Transverse colon (tissue), 4 donors: Measurements from ENCODE around the gene MATK. TPM values are rescaled to one million over a fixed set of nuclear protein-coding genes. Genes with fewer than 3 reads are reported as not detected.

Experiments
- DNase-seq: peaks from one replicate; pipeline ENCODE4 v3.0.0-alpha.2; 2019
- H3K27ac ChIP-seq, 4 donors: fragments of 200-600 bp; sonication (generic); 2 replicates each; pipeline ENCODE4 v1.5.1; 2016 to 2018; ENCODE audit warnings: inconsistent platforms in 4 of 4
- H3K27me3 ChIP-seq: fragments of 200-600 bp; sonication (generic); 2 replicates; pipeline ENCODE4 v1.5.1; 2017; ENCODE audit warnings: inconsistent platforms
- H3K36me3 ChIP-seq, 4 donors: fragments of 200-600 bp; sonication (generic); 2 replicates each; pipeline ENCODE4 v1.5.1; 2017 to 2019; ENCODE audit warnings: inconsistent platforms in 4 of 4
- H3K4me1 ChIP-seq, 4 donors: fragments of 200-600 bp; sonication (generic); 2 replicates each; pipeline ENCODE4 v1.5.1; 2017 to 2020; ENCODE audit warnings: inconsistent platforms in 4 of 4
- H3K4me3 ChIP-seq, 4 donors: fragments of 200-600 bp; sonication (generic); 1 replicate in 1 of 4; 2 replicates in 3 of 4; pipeline versions ENCODE4 v1.5.1 to v1.6.1; 2017 to 2019; ENCODE audit warnings: inconsistent platforms in 4 of 4
- H3K9me3 ChIP-seq, 2 donors: fragments of 200-600 bp; sonication (generic); 2 replicates each; pipeline ENCODE4 v1.5.1; 2017 to 2019; ENCODE audit warnings: inconsistent platforms in 2 of 2
- CTCF ChIP-seq, 5 experiments: fragments of 200-600 bp in 3 of 5; fragments of 450-650 bp in 2 of 5; sonication (generic) in 3 of 5; IDR thresholded peaks; 1 replicate in 2 of 5; 2 replicates in 3 of 5; pipeline ENCODE4 v1.5.1; 2016 to 2017; ENCODE audit warnings: antibody characterized with exemption in 5 of 5, inconsistent platforms in 3 of 5, mild to moderate bottlenecking in 2 of 5, moderate library complexity in 1 of 5
- EP300 ChIP-seq: sonication (generic); formaldehyde crosslinking; IDR thresholded peaks from one replicate; pipeline ENCODE4 v1.6.1; 2017; ENCODE audit warnings: antibody characterized with exemption, low read depth
- POLR2A ChIP-seq: fragments of 450-650 bp; IDR thresholded peaks from one replicate; pipeline ENCODE4 v1.6.1; 2016; ENCODE audit warnings: antibody characterized with exemption, mild to moderate bottlenecking, moderate library complexity
- POLR2AphosphoS5 ChIP-seq, 3 donors: sonication (generic); formaldehyde crosslinking; IDR thresholded peaks; one replicate each; pipeline ENCODE4 v1.6.1; 2016; ENCODE audit warnings: antibody characterized with exemption in 3 of 3
- WGBS, 2 donors: methylation state at CpG; one replicate each; pipeline ENCODE4 v1.1.5; 2018; ENCODE audit warnings: low coverage in 1 of 2; 5-methylcytosine and 5-hydroxymethylcytosine counted together
- in situ Hi-C, 4 donors: fragments of 200-750 bp; cut with MboI; loops; one replicate each; pipeline versions ENCODE4 v1.15.0 to v1.15.1; 2017; ENCODE audit warnings: low sequenced_read_pairs in 3 of 4, low pct_ligation_motif_present in 1 of 4, low pct_unique_long_range_greater_than_20kb in 1 of 4
- intact Hi-C: fragments of 100-400 bp; cut with DNase I; formaldehyde crosslinking; loops from one replicate; pipeline ENCODE4 v1.15.1; 2023; ENCODE audit warnings: low total_unique reads
- total RNA-seq, 4 donors: library from RNA; depleted of rRNA; stranded (reverse); fragments of >200 nt; gene quantifications; one replicate each; pipeline ENCODE4 v1.1.0, GENCODE V29; 2016

MATK gene
- total RNA-seq, 4 donors from 2014 or later = 0.60 to 6.1 (median 2.9) TPM; not detected in 1

GRCh38 chr19:3788996-3789778 is 3.0 kb upstream of the MATK start:
- H3K36me3 ChIP-seq = no peaks in the 10 kb centered on the region
- no peaks in the 10 kb centered on the region for H3K9me3 ChIP-seq
- TF ChIP-seq POLR2AphosphoS5 (IDR thresholded peaks at IDR 0.05) (no peak), CTCF (IDR thresholded peaks at IDR 0.05) (no peak), EP300 (no peak)
- WGBS, 2 donors = 44% methylated on average over 11 to 16 of the region's 16 CpGs
- in situ Hi-C loops (no loop called here), intact Hi-C loops (no loop called here)
- peaks cover 35% of the 10 kb centered on the region for H3K27me3 ChIP-seq
- no peak for DNase-seq
- peaks cover 0 to 8% (median 0%) of the 10 kb centered on the region in 4 donors for H3K4me1 ChIP-seq
- H3K27ac ChIP-seq = no peak overlapping the region
- H3K4me3 ChIP-seq = no peak overlapping the region

DNA sequence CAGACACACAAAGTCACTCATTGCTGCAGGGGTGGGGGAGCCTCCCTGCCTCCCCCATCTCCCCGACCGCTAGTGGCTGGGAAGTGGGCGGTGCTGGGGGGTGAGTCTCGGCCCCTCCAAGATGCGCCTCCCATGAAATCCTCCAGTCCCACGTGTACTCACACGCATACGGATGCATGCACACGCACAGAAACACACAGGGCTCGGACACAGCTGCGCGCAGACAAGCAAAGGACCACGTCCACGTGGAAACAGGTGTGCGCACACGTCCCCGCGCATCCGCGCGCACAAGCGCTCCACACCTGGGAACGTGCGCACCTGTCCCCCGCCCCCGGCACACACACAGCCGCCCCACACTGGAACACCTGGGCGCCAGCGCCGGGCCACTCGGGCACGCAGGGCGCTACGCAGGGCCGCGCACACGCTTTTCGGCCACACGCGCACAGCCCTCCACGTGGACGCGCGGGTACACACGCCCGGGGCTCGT is 687 bp downstream of the MATK start:
- WGBS, 2 donors = 2% methylated on average over 29 of the region's 47 CpGs; no CpG with 5 or more reads in 1 of the 2 donors
- in situ Hi-C loops = no loop called here

DNA sequence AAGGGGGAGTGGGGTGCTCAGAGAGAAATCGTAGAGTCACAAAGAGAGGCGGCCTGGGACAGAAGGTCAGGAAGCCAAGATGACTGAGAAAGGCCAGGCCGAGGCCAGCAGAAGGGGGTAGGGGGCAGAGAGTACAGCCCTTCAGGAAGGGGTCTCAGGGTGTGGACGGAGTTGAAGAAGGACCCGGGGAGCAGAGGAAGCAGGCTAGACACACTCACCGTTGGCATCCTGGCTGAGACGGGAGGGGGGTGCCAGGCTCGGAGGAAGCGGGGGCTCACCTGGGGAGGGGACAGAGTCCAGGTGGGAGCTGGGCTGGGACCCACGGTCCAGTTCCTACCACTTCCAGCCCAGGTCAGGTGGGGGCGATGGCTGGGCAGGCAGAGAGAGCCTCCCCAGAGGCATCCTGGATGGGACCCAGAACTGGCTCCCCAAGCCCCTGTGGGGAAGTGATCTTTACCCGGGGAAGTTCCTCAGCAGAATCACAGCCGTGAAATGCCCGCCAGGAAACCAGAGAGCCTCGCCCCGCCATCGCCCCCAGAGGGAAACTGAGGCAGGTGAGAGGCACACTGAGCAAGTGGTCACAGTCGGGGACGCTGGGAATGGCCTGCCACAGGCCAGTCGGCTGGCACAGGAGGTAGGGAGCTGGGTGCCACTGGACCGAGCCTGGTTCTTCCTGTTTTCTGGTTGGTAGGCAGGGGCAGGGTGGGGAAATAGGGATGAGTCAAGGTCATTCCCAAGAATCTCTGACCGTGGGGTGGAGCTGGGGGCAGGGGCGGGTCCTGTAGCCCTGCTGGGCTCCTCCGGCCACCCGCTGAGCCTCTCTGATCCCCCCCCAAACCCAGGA is 1.4 kb downstream of the MATK start:
- Histone ChIP-seq H3K27me3 (peaks cover 40% of the 10 kb centered on the region), H3K9me3 (peaks cover 17 to 20% of the 10 kb centered on the region in 2 donors), H3K27ac (no peak overlapping the region), H3K36me3 (no peaks in the 10 kb centered on the region), H3K4me3 (peak overlapping the region in 2 of 4 donors; percentile 24 to 36), H3K4me1 (peaks cover 0 to 8% (median 0%) of the 10 kb centered on the region in 4 donors)
- no peak for TF ChIP-seq CTCF (IDR thresholded peaks at IDR 0.05)
- TF ChIP-seq POLR2A = no peak
- no peak for TF ChIP-seq EP300
- no peak for TF ChIP-seq POLR2AphosphoS5 (IDR thresholded peaks at IDR 0.05)
- 19 to 60% methylated on average over 1 to 25 of the region's 25 CpGs for WGBS, 2 donors
- intact Hi-C loops = no loop called here
- in situ Hi-C loops = no loop called here
- DNase-seq = no peak

More for the DNA sequence above, 687 bp downstream of the MATK start:
- Histone ChIP-seq H3K9me3 (peaks cover 17 to 20% of the 10 kb centered on the region in 2 donors), H3K27me3 (peaks cover 40% of the 10 kb centered on the region), H3K4me3 (peak overlapping the region in 3 of 4 donors; percentile 4 to 36 (median 24)), H3K36me3 (no peaks in the 10 kb centered on the region), H3K4me1 (peaks cover 0 to 8% (median 0%) of the 10 kb centered on the region in 4 donors), H3K27ac (peak overlapping the region in 1 of 4 donors; percentile 20)
- no peak for DNase-seq
- TF ChIP-seq POLR2A = no peak
- TF ChIP-seq CTCF (IDR thresholded peaks at IDR 0.05) = no peak
- no peak for TF ChIP-seq POLR2AphosphoS5 (IDR thresholded peaks at IDR 0.05)
- no peak for TF ChIP-seq EP300
- intact Hi-C loops = no loop called here
